H7 (cell line): ENCODE results near the gene FGF14. TPM values are rescaled to one million over a fixed set of nuclear protein-coding genes. Genes with fewer than 3 reads are reported as not detected.

Experiments
- DNase-seq: peaks from one replicate; pipeline ENCODE4 v3.0.0; 2012
- H3K27me3 ChIP-seq: 2 replicates; pipeline ENCODE4 v1.6.0; 2011; ENCODE audit warnings: mild to moderate bottlenecking, low read length; ENCODE audit not compliant: control insufficient read depth, insufficient read depth
- H3K36me3 ChIP-seq: replicated peaks from 2 replicates; pipeline ENCODE4 v1.5.1; 2011; ENCODE audit warnings: low read length; ENCODE audit not compliant: control insufficient read depth, insufficient read depth
- H3K4me3 ChIP-seq: 2 replicates; pipeline ENCODE4 v1.5.1; 2011; ENCODE audit warnings: low read depth, mild to moderate bottlenecking, control low read depth, low read length, moderate library complexity; ENCODE audit not compliant: insufficient read depth
- total RNA-seq: library from RNA; depleted of rRNA; stranded (reverse); fragments of >200 nt; shearing (Covaris generic); gene quantifications from 2 replicates; pipeline ENCODE4 v1.2.3, GENCODE V29; 2014

Gene FGF14
- total RNA-seq, 1 experiment from 2014 or later: 0.73 TPM

GRCh38 chr13:102233566-102234208 lies 168.2 kb downstream of the FGF14 start:
- Histone ChIP-seq H3K4me3 (no peak overlapping the region), H3K27me3 (no peaks in the 10 kb centered on the region), H3K36me3 (no peaks in the 10 kb centered on the region)
- no peak for DNase-seq

GRCh38 chr13:102231479-102231878 lies 170.4 kb downstream of the FGF14 start:
- Histone ChIP-seq H3K4me3 (no peak overlapping the region), H3K36me3 (no peaks in the 10 kb centered on the region), H3K27me3 (no peaks in the 10 kb centered on the region)
- DNase-seq: no peak

- no peak overlapping the region for H3K4me3 ChIP-seq
- no peaks in the 10 kb centered on the region for H3K27me3 ChIP-seq
- DNase-seq: no peak
- H3K36me3 ChIP-seq: no peaks in the 10 kb centered on the region
These were observed 174.1 kb downstream of the FGF14 start for GRCh38 chr13:102227741-102228140.

- Histone ChIP-seq H3K27me3 (no peaks in the 10 kb centered on the region), H3K36me3 (no peaks in the 10 kb centered on the region), H3K4me3 (no peak overlapping the region)
- no peak for DNase-seq
These were observed 175.3 kb downstream of the FGF14 start for GRCh38 chr13:102226591-102226990.

GRCh38 chr13:102225892-102226291 lies 176.0 kb downstream of the FGF14 start:
- no peak for DNase-seq
- Histone ChIP-seq H3K4me3 (no peak overlapping the region), H3K27me3 (no peaks in the 10 kb centered on the region), H3K36me3 (no peaks in the 10 kb centered on the region)

- H3K36me3 ChIP-seq: no peaks in the 10 kb centered on the region
- no peaks in the 10 kb centered on the region for H3K27me3 ChIP-seq
- no peak overlapping the region for H3K4me3 ChIP-seq
- no peak for DNase-seq
These were observed 181.1 kb downstream of the FGF14 start for GRCh38 chr13:102220681-102221228.

- no peak for DNase-seq
- Histone ChIP-seq H3K36me3 (no peaks in the 10 kb centered on the region), H3K4me3 (no peak overlapping the region), H3K27me3 (no peaks in the 10 kb centered on the region)
These were observed 186.9 kb downstream of the FGF14 start for GRCh38 chr13:102214956-102215355.

GRCh38 chr13:102212729-102213128 lies 189.1 kb downstream of the FGF14 start:
- no peak for DNase-seq
- no peak overlapping the region for H3K4me3 ChIP-seq
- no peaks in the 10 kb centered on the region for H3K36me3 ChIP-seq
- H3K27me3 ChIP-seq: no peaks in the 10 kb centered on the region

GRCh38 chr13:102208347-102208746 lies 193.5 kb downstream of the FGF14 start:
- Histone ChIP-seq H3K27me3 (no peaks in the 10 kb centered on the region), H3K4me3 (no peak overlapping the region), H3K36me3 (no peaks in the 10 kb centered on the region)
- DNase-seq: no peak

GRCh38 chr13:102207680-102208342 lies 194.0 kb downstream of the FGF14 start:
- no peak overlapping the region for H3K4me3 ChIP-seq
- no peaks in the 10 kb centered on the region for H3K36me3 ChIP-seq
- no peaks in the 10 kb centered on the region for H3K27me3 ChIP-seq
- DNase-seq: no peak

GRCh38 chr13:102203718-102204117 lies 198.1 kb downstream of the FGF14 start:
- DNase-seq: no peak
- Histone ChIP-seq H3K36me3 (no peaks in the 10 kb centered on the region), H3K4me3 (no peak overlapping the region), H3K27me3 (no peaks in the 10 kb centered on the region)

- H3K36me3 ChIP-seq: no peaks in the 10 kb centered on the region
- no peak for DNase-seq
- no peaks in the 10 kb centered on the region for H3K27me3 ChIP-seq
- no peak overlapping the region for H3K4me3 ChIP-seq
These were observed 203.2 kb downstream of the FGF14 start for GRCh38 chr13:102198418-102199311.

- no peaks in the 10 kb centered on the region for H3K36me3 ChIP-seq
- H3K4me3 ChIP-seq: no peak overlapping the region
- DNase-seq: peak; percentile 37
- H3K27me3 ChIP-seq: no peaks in the 10 kb centered on the region
These were observed 204.7 kb downstream of the FGF14 start for GRCh38 chr13:102197193-102197592.

GRCh38 chr13:102195566-102196462 lies 206.0 kb downstream of the FGF14 start:
- no peak for DNase-seq
- Histone ChIP-seq H3K36me3 (no peaks in the 10 kb centered on the region), H3K27me3 (no peaks in the 10 kb centered on the region), H3K4me3 (no peak overlapping the region)
